Measurements from ENCODE around the gene SYN1. TPM values are rescaled to one million over a fixed set of nuclear protein-coding genes. Genes with fewer than 3 reads are reported as not detected.

The SYN1 gene
- total and polyA plus RNA-seq, 4 donors: 0.09 to 2.5 (median 0.60) TPM

- Histone ChIP-seq H3K9ac (ENCODE audit: low read depth in 1 of 2, low read length in 2 of 2) (no peak overlapping the region), H3K27ac (ENCODE audit: low read depth in 1 of 2, low read length in 2 of 2) (no peak overlapping the region), H3K4me1 (ENCODE audit: control insufficient read depth in 4 of 4, insufficient read depth in 4 of 4, low read length in 3 of 4) (no peaks in the 10 kb centered on the region), H3K36me3 (ENCODE audit: control insufficient read depth in 4 of 4, insufficient read depth in 3 of 4, low read depth in 1 of 4, low read length in 3 of 4) (no peaks in the 10 kb centered on the region), H3K9me3 (ENCODE audit: control insufficient read depth in 4 of 4, low read length in 3 of 4) (no peaks in the 10 kb centered on the region), H3K27me3 (ENCODE audit: control insufficient read depth in 4 of 4, insufficient read depth in 4 of 4, low read length in 3 of 4) (no peaks in the 10 kb centered on the region), H3K4me3 (ENCODE audit: low read depth in 1 of 3, low read length in 3 of 3) (no peak overlapping the region)
- no peak for DNase-seq (ENCODE audit: low spot score)
- WGBS: 87% methylated on average over 5 of the region's 5 CpGs
- no peak for TF ChIP-seq HNF4G (IDR thresholded peaks at IDR 0.05)
- TF ChIP-seq ATF3 (IDR thresholded peaks at IDR 0.05): no peak
- TF ChIP-seq FOXA2 (IDR thresholded peaks at IDR 0.05): no peak
- no peak for TF ChIP-seq FOXA1 (IDR thresholded peaks at IDR 0.05)
- TF ChIP-seq RXRA (IDR thresholded peaks at IDR 0.05): no peak
- TF ChIP-seq TAF1 (conservative IDR thresholded peaks at IDR 0.05): no peak
Observed at GRCh38 chrX:47664737-47665136, 45.1 kb upstream of the SYN1 start.

- 91% methylated on average over 1 of the region's 1 CpG for WGBS
- no peak overlapping the region for H3K27ac ChIP-seq (ENCODE audit: low read depth in 1 of 2, low read length in 2 of 2)
- H3K9ac ChIP-seq (ENCODE audit: low read depth in 1 of 2, low read length in 2 of 2): no peak overlapping the region
- TF ChIP-seq YY1 (IDR thresholded peaks at IDR 0.05) (no peak), HNF4A (conservative IDR thresholded peaks at IDR 0.05) (no peak), RAD21 (IDR thresholded peaks at IDR 0.05) (no peak), ATF3 (IDR thresholded peaks at IDR 0.05) (no peak), NR2F2 (IDR thresholded peaks at IDR 0.05) (no peak), FOXA2 (IDR thresholded peaks at IDR 0.05) (no peak), FOXA1 (IDR thresholded peaks at IDR 0.05) (no peak), SP1 (IDR thresholded peaks at IDR 0.05) (no peak), TAF1 (conservative IDR thresholded peaks at IDR 0.05) (no peak), MAX (IDR thresholded peaks at IDR 0.05) (no peak), HNF4G (IDR thresholded peaks at IDR 0.05) (no peak), CTCF (IDR thresholded peaks at IDR 0.05; ENCODE audit: low read depth, low read length, missing input control) (no peak), EGR1 (IDR thresholded peaks at IDR 0.05; ENCODE audit: low read depth in 2 of 2) (no peak), ZBTB33 (IDR thresholded peaks at IDR 0.05) (no peak), REST (IDR thresholded peaks at IDR 0.05) (no peak), GABPA (IDR thresholded peaks at IDR 0.05 in 1 of 2, conservative IDR thresholded peaks at IDR 0.05 in 1 of 2) (no peak), JUND (IDR thresholded peaks at IDR 0.05) (no peak), RXRA (IDR thresholded peaks at IDR 0.05) (no peak)
- no peaks in the 10 kb centered on the region for H3K27me3 ChIP-seq (ENCODE audit: control insufficient read depth in 4 of 4, insufficient read depth in 4 of 4, low read length in 3 of 4)
- H3K9me3 ChIP-seq (ENCODE audit: control insufficient read depth in 4 of 4, low read length in 3 of 4): no peaks in the 10 kb centered on the region
- H3K4me1 ChIP-seq (ENCODE audit: control insufficient read depth in 4 of 4, insufficient read depth in 4 of 4, low read length in 3 of 4): peaks cover 0 to 2% (median 0%) of the 10 kb centered on the region in 4 donors
- H3K36me3 ChIP-seq (ENCODE audit: control insufficient read depth in 4 of 4, insufficient read depth in 3 of 4, low read depth in 1 of 4, low read length in 3 of 4): peaks cover 0 to under 1% (median 0%) of the 10 kb centered on the region in 4 donors
- DNase-seq (ENCODE audit: low spot score): no peak
- no peak overlapping the region for H3K4me3 ChIP-seq (ENCODE audit: low read depth in 1 of 3, low read length in 3 of 3)
Observed at GRCh38 chrX:47662144-47662657, 42.5 kb upstream of the SYN1 start.
